H1 (cell line): ENCODE data around the gene EPHA1. TPM values are rescaled to one million over a fixed set of nuclear protein-coding genes. Genes with fewer than 3 reads are reported as not detected.
A peak's percentile ranks its signal among the peaks of the same experiment; 100 is the strongest.

Source experiments
- CTCF ChIA-PET: fragments of 300-600 bp; sonication (Branson Sonifier 250); formaldehyde crosslinking; loops from one replicate; lab custom pipeline; 2021; ENCODE audit not compliant: partially characterized antibody; lab: Charles Lee
- POLR2A ChIA-PET: fragments of 300-600 bp; sonication (Branson Sonifier 250); formaldehyde crosslinking; loops from one replicate; lab custom pipeline; 2021; ENCODE audit warnings: inconsistent platforms; ENCODE audit not compliant: partially characterized antibody; lab: Charles Lee
- DNase-seq, 2 experiments: peaks; one replicate each; pipeline versions ENCODE4 v3.0.0 to v3.0.0-alpha.2; 2010 to 2022; ENCODE audit warnings: low spot score in 2 of 2, low read depth in 1 of 2, mixed read lengths in 1 of 2
- FAIRE-seq: peaks from 2 replicates; lab custom pipeline; 2011; peaks lifted over from hg19 to GRCh38; lab: Jason Lieb, UNC
- H2AFZ ChIP-seq: 2 replicates; pipeline ENCODE4 v1.8.1; 2012; ENCODE audit warnings: low read length, inconsistent platforms
- H2AK5ac ChIP-seq: 2 replicates; pipeline ENCODE4 v1.6.1; 2013; ENCODE audit warnings: low read depth, low read length
- H2BK120ac ChIP-seq: replicated peaks from 2 replicates; pipeline ENCODE3; 2013; ENCODE audit warnings: low read depth, low read length, inconsistent platforms
- H2BK12ac ChIP-seq: 2 replicates; pipeline ENCODE4 v1.6.1; 2013; ENCODE audit warnings: low read depth, low read length
- H2BK15ac ChIP-seq: 2 replicates; pipeline ENCODE4 v1.6.1; 2013; ENCODE audit warnings: low read length
- H2BK20ac ChIP-seq: 2 replicates; pipeline ENCODE4 v1.6.1; 2013; ENCODE audit warnings: low read length
- H2BK5ac ChIP-seq: 2 replicates; pipeline ENCODE4 v1.6.1; 2013; ENCODE audit warnings: low read depth, low read length
- H3K14ac ChIP-seq: 2 replicates; pipeline ENCODE4 v1.6.1; 2013; ENCODE audit warnings: inconsistent platforms; ENCODE audit not compliant: insufficient read length
- H3K18ac ChIP-seq: 2 replicates; pipeline ENCODE4 v1.6.1; 2013; ENCODE audit warnings: low read length; ENCODE audit errors: extremely low read depth
- H3K23ac ChIP-seq: 2 replicates; pipeline ENCODE4 v1.6.1; 2013; ENCODE audit warnings: inconsistent platforms; ENCODE audit not compliant: insufficient read length
- H3K23me2 ChIP-seq: 2 replicates; pipeline ENCODE4 v1.6.1; 2013; ENCODE audit warnings: low read depth, low read length
- H3K27ac ChIP-seq: 2 replicates; pipeline ENCODE4 v1.6.1; 2011; ENCODE audit warnings: low read depth, low read length, inconsistent platforms
- H3K27me3 ChIP-seq, 4 experiments: replicated peaks in 1 of 4; 1 replicate in 1 of 4; 2 replicates in 3 of 4; pipeline versions ENCODE4 v1.6.1 to v1.8.1; 2011 to 2013; ENCODE audit warnings: low read length in 3 of 4, mild to moderate bottlenecking in 3 of 4, inconsistent platforms in 2 of 4, mixed read lengths in 2 of 4, moderate library complexity in 1 of 4; ENCODE audit not compliant: control insufficient read depth in 3 of 4, insufficient read depth in 3 of 4; ENCODE audit errors: extremely low read depth in 1 of 4
- H3K36me3 ChIP-seq, 4 experiments: 2 replicates each; pipeline versions ENCODE4 v1.6.1 to v1.8.1; 2011 to 2013; ENCODE audit warnings: mild to moderate bottlenecking in 4 of 4, low read length in 3 of 4, moderate library complexity in 2 of 4, control low read depth in 1 of 4, inconsistent platforms in 1 of 4; ENCODE audit not compliant: insufficient read depth in 4 of 4, control insufficient read depth in 2 of 4
- H3K4ac ChIP-seq: replicated peaks from 2 replicates; pipeline ENCODE3; 2013; ENCODE audit warnings: low read length, low read depth, mixed read lengths, inconsistent platforms; ENCODE audit not compliant: insufficient read length
- H3K4me1 ChIP-seq, 4 experiments: replicated peaks in 1 of 4; 1 replicate in 1 of 4; 2 replicates in 3 of 4; pipeline versions ENCODE4 v1.6.1 to v1.8.1; 2011 to 2013; ENCODE audit warnings: low read length in 3 of 4, inconsistent platforms in 2 of 4, mixed read lengths in 1 of 4; ENCODE audit not compliant: insufficient read depth in 4 of 4, control insufficient read depth in 3 of 4
- H3K4me2 ChIP-seq, 2 experiments: 2 replicates each; pipeline versions ENCODE4 v1.6.1 to v1.8.1; 2011 to 2013; ENCODE audit warnings: low read depth in 2 of 2, low read length in 2 of 2, control low read depth in 1 of 2, inconsistent platforms in 1 of 2, mild to moderate bottlenecking in 1 of 2; ENCODE audit not compliant: insufficient read depth in 1 of 2
- H3K4me3 ChIP-seq, 4 experiments: fragments of 200-600, 300-600 bp in 1 of 4; sonication (generic), shearing (Covaris generic), sonication (Bioruptor Twin) in 1 of 4; 2 replicates each; pipeline versions ENCODE4 v1.5.1 to v1.8.1; 2011 to 2016; ENCODE audit warnings: low read length in 4 of 4, low read depth in 3 of 4, control low read depth in 2 of 4, inconsistent platforms in 2 of 4, mild to moderate bottlenecking in 2 of 4, mixed read lengths in 1 of 4, moderate library complexity in 1 of 4; ENCODE audit not compliant: insufficient read depth in 2 of 4; ENCODE audit errors: extremely low read depth in 1 of 4
- H3K56ac ChIP-seq: replicated peaks from 2 replicates; pipeline ENCODE3; 2013; ENCODE audit warnings: low read depth, mild to moderate bottlenecking, mixed read lengths, low read length, inconsistent platforms; ENCODE audit not compliant: insufficient read length
- H3K79me1 ChIP-seq: 2 replicates; pipeline ENCODE4 v1.6.1; 2013; ENCODE audit warnings: low read depth, low read length, control low read depth
- H3K79me2 ChIP-seq, 2 experiments: 2 replicates each; pipeline versions ENCODE4 v1.6.1 to v1.8.1; 2012 to 2013; ENCODE audit warnings: low read length in 2 of 2, mild to moderate bottlenecking in 2 of 2, inconsistent platforms in 1 of 2; ENCODE audit not compliant: insufficient read depth in 2 of 2, control insufficient read depth in 1 of 2
- H3K9ac ChIP-seq, 4 experiments: replicated peaks in 1 of 4; 1 replicate in 1 of 4; 2 replicates in 3 of 4; pipeline versions ENCODE4 v1.6.1 to v1.8.1; 2011 to 2013; ENCODE audit warnings: low read depth in 3 of 4, low read length in 3 of 4, control low read depth in 2 of 4, mild to moderate bottlenecking in 2 of 4, moderate library complexity in 2 of 4, inconsistent platforms in 1 of 4; ENCODE audit errors: extremely low read depth in 1 of 4
- H3K9me3 ChIP-seq, 2 experiments: 2 replicates each; pipeline versions ENCODE4 v1.6.1 to v1.8.1; 2012 to 2013; ENCODE audit warnings: mild to moderate bottlenecking in 2 of 2, moderate library complexity in 2 of 2, control low read depth in 1 of 2, inconsistent platforms in 1 of 2, low read depth in 1 of 2, low read length in 1 of 2, mixed read lengths in 1 of 2; ENCODE audit not compliant: insufficient read depth in 2 of 2
- H4K20me1 ChIP-seq, 2 experiments: replicated peaks in 1 of 2; 2 replicates each; pipeline versions ENCODE3 to v1.8.1; 2011 to 2013; ENCODE audit warnings: inconsistent platforms in 2 of 2, low read length in 2 of 2, mild to moderate bottlenecking in 1 of 2; ENCODE audit not compliant: insufficient read depth in 2 of 2, control insufficient read depth in 1 of 2
- H4K5ac ChIP-seq: 2 replicates; pipeline ENCODE4 v1.6.1; 2013; ENCODE audit warnings: low read length, low read depth, mixed read lengths, inconsistent platforms; ENCODE audit not compliant: insufficient read length
- H4K8ac ChIP-seq: 2 replicates; pipeline ENCODE4 v1.8.0; 2013; ENCODE audit warnings: mild to moderate bottlenecking, moderate library complexity, low read length, inconsistent platforms; ENCODE audit not compliant: insufficient read depth; ENCODE audit errors: extremely low read depth
- H4K91ac ChIP-seq: replicated peaks from 2 replicates; pipeline ENCODE3; 2013; ENCODE audit warnings: low read length, mixed read lengths, inconsistent platforms; ENCODE audit not compliant: insufficient read length
- GTF2F1 ChIP-seq: IDR thresholded peaks from 2 replicates; pipeline ENCODE4 v1.6.1; 2012; ENCODE audit warnings: low read depth, low read length, improper control_type of control experiment, borderline replicate concordance
- SP4 ChIP-seq: IDR thresholded peaks from 2 replicates; pipeline ENCODE4 v1.6.1; 2012; ENCODE audit warnings: low read length, inconsistent platforms
- TAF7 ChIP-seq: optimal IDR thresholded peaks from 2 replicates; pipeline ENCODE3; 2011; ENCODE audit warnings: low read depth, mild to moderate bottlenecking, inconsistent platforms, low read length, moderate library complexity, borderline replicate concordance
- TEAD4 ChIP-seq: IDR thresholded peaks from 2 replicates; pipeline ENCODE4 v1.6.1; 2012; ENCODE audit warnings: low read depth, low read length, inconsistent platforms, mixed read lengths
- ZNF274 ChIP-seq: IDR thresholded peaks from 2 replicates; pipeline ENCODE4 v1.7.0; 2012; ENCODE audit warnings: low read length, borderline replicate concordance; ENCODE audit errors: extremely low read depth
- WGBS, 2 experiments: shearing (Covaris generic) in 1 of 2; methylation state at CpG; one replicate each; pipeline versions ENCODE4 v1.1.6 to v1.1.7; 2013 to 2015; ENCODE audit warnings: low lambda C conversion rate in 2 of 2, mixed read lengths in 2 of 2, inconsistent platforms in 1 of 2, low coverage in 1 of 2, missing lambda C conversion rate in 1 of 2; ENCODE audit not compliant: insufficient replicate concordance in 2 of 2, insufficient coverage in 1 of 2, insufficient read length in 1 of 2; ENCODE audit errors: extremely low coverage in 1 of 2, missing lambda C conversion rate in 1 of 2; 5-methylcytosine and 5-hydroxymethylcytosine counted together
- polyA plus RNA-seq, 7 experiments: library from polyadenylated mRNA; depleted of rRNA in 3 of 7; stranded (reverse) in 5 of 7; unstranded in 2 of 7; fragments of >200 nt in 5 of 7; fragments of 200-250 nt in 2 of 7; gene quantifications; 1 replicate in 5 of 7; 2 replicates in 1 of 7; 4 replicates in 1 of 7; pipeline versions ENCODE4 v1.2.1 to v1.2.3, GENCODE V29; 2011 to 2013; ENCODE audit warnings: missing spikeins in 2 of 7, mixed read lengths in 2 of 7
- total RNA-seq: library from RNA; stranded (reverse); fragmentation: NEBNext Ultra II Directional; extraction: Animal tissue kit (Norgen Biotek cat#: 25700); gene quantifications from 2 replicates; pipeline ENCODE4 v1.2.1, GENCODE V29; 2021

EPHA1 gene
- total and polyA plus RNA-seq, 2 of the 8 experiments (the other 6 are each of a cell fraction or from before 2014, with no cell fraction given), result 86.5 to 133 TPM

DNA sequence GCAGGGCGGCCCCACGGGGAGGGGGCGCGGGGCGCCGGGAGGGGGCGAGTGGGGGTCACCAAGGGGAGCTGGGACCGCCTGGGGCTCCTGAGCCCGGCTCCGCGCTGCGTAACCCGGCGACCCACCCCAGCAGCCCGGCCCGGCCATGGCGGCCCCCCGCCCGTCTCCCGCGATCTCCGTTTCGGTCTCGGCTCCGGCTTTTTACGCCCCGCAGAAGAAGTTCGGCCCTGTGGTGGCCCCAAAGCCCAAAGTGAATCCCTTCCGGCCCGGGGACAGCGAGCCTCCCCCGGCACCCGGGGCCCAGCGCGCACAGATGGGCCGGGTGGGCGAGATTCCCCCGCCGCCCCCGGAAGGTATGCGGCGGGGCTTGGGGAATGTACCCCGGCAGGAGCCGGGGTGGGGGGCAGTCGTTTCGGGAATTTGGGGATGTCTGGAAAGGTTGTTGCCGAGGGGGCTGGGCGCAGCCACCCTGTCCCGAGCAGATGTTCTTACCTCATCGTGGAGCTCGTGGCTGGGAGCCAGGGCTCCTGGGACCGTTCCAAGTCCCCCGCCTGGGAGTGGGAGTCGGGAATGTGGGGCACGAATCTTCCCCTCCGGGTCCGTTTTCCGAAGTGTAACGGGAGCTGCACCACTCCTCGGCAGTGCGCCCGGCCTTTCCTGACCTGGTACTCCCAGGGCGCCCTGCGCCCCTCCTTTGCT lies 27.1 kb downstream of the EPHA1 start:
- Histone ChIP-seq H3K23ac (no peak overlapping the region), H4K5ac (no peak overlapping the region), H2BK20ac (no peak overlapping the region), H4K20me1 (peaks cover 18 to 29% of the 10 kb centered on the region in 2 experiments), H3K9ac (peak overlapping the region; percentile 51 to 93 (median 80)), H3K79me1 (peaks cover 22% of the 10 kb centered on the region), H3K36me3 (peaks cover 5 to 31% (median 11%) of the 10 kb centered on the region in 4 experiments; a peak in 7 of 8 replicates), H3K4me1 (peaks cover 5 to 22% (median 6%) of the 10 kb centered on the region in 4 experiments), H2BK12ac (no peak overlapping the region), H3K9me3 (no peaks in the 10 kb centered on the region), H2AFZ (no peak overlapping the region), H3K27ac (peak overlapping the region; percentile 75; the same call in 1 of the 2 replicates), H2BK5ac (no peak overlapping the region; the same call in 1 of the 2 replicates), H4K8ac (peak overlapping the region; percentile 91), H3K79me2 (peaks cover 3 to 55% of the 10 kb centered on the region in 2 experiments; a peak in 3 of 4 replicates), H3K4me3 (peak overlapping the region; percentile 76 to 100 (median 88)), H3K14ac (no peak overlapping the region), H3K18ac (peak overlapping the region; percentile 87), H3K27me3 (no peaks in the 10 kb centered on the region), H2BK120ac (no peak overlapping the region), H2AK5ac (no peak overlapping the region), H4K91ac (no peak overlapping the region), H2BK15ac (no peak overlapping the region), H3K56ac (peak overlapping the region; percentile 48), H3K4ac (peak overlapping the region; percentile 91), H3K4me2 (peak overlapping the region; percentile 69 to 93), H3K23me2 (peaks cover 8% of the 10 kb centered on the region; the same call in 1 of the 2 replicates)
- ChIA-PET CTCF (interaction anchor here (0.7 to 17.5 kb wide), 3 partner anchors 17 to 26 kb away, joined by 3 to 359 read pairs (median 25); partner anchors contain the start of genes EPHA1 and FAM131B), POLR2A (interaction anchor here (0.5 to 19.0 kb wide), 6 partner anchors 14 to 1983 kb away, joined by 3 to 518 read pairs (median 8); partner anchors contain the start of genes EPHA1 and FAM131B)
- 3% methylated on average over 32 of the region's 64 CpGs; no CpG with 5 or more reads in 1 of the 2 experiments for WGBS, 2 experiments
- FAIRE-seq (no peak), DNase-seq (no peak)
- no peak for TF ChIP-seq ZNF274
- TF ChIP-seq TAF7, result no peak
- TF ChIP-seq SP4, result no peak
- TF ChIP-seq TEAD4, result no peak
- 0 out of 2 replicates have a peak, but pooled peaks have one; percentile 8 for TF ChIP-seq GTF2F1
